Coronary artery (tissue), 2 donors: ENCODE results near the gene TSPAN5.

ENCODE experiments used
- DNase-seq: peaks from one replicate; pipeline ENCODE4 v3.0.0-alpha.2; 2017; ENCODE audit warnings: low spot score
- H3K27ac ChIP-seq, 2 donors: fragments of 200-600 bp; sonication (generic); one replicate each; pipeline ENCODE4 v1.5.1; 2016 to 2019
- H3K4me3 ChIP-seq: fragments of 200-600 bp; sonication (generic); 2 replicates; pipeline ENCODE4 v1.5.1; 2016; ENCODE audit warnings: mild to moderate bottlenecking, moderate library complexity
- TF ChIP-seq, protein P1 (sequence below): fragments of 200-600 bp; sonication (generic); IDR thresholded peaks from one replicate; pipeline ENCODE4 v1.5.1; 2019; ENCODE audit warnings: antibody characterized with exemption

The TSPAN5 gene

DNA sequence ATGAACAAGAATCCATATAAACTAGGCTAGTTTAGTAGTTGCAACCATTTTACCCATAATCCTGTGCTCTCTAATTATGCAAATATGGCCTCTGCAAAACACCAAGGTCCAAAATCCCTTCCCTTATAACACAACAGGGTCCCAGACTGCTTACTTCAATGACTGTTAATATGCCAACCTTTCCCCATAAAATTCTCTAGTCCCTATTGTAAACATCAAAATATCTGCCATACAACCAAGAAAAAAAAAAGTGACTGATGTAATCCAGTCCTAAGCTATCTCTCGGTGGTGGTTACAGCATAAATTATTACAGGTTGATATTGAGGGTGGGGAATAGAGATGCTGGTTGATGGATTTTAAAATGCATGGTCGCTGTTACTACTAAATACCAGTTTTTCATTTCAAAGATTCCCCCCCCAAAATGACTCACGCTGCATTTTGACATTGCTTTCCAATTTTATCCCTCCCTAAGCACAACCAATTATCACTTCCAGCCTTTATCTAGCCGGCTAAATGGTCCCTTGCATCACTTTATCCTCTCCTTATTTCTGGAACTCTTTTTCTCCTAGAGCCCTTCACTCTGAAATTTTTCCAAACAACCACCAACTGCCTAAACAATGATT is 44.8 kb downstream of the TSPAN5 start:
- Histone ChIP-seq H3K27ac (no peak overlapping the region), H3K4me3 (no peak overlapping the region)
- DNase-seq: no peak
- TF ChIP-seq, protein P1, sequence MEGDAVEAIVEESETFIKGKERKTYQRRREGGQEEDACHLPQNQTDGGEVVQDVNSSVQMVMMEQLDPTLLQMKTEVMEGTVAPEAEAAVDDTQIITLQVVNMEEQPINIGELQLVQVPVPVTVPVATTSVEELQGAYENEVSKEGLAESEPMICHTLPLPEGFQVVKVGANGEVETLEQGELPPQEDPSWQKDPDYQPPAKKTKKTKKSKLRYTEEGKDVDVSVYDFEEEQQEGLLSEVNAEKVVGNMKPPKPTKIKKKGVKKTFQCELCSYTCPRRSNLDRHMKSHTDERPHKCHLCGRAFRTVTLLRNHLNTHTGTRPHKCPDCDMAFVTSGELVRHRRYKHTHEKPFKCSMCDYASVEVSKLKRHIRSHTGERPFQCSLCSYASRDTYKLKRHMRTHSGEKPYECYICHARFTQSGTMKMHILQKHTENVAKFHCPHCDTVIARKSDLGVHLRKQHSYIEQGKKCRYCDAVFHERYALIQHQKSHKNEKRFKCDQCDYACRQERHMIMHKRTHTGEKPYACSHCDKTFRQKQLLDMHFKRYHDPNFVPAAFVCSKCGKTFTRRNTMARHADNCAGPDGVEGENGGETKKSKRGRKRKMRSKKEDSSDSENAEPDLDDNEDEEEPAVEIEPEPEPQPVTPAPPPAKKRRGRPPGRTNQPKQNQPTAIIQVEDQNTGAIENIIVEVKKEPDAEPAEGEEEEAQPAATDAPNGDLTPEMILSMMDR: no peak

DNA sequence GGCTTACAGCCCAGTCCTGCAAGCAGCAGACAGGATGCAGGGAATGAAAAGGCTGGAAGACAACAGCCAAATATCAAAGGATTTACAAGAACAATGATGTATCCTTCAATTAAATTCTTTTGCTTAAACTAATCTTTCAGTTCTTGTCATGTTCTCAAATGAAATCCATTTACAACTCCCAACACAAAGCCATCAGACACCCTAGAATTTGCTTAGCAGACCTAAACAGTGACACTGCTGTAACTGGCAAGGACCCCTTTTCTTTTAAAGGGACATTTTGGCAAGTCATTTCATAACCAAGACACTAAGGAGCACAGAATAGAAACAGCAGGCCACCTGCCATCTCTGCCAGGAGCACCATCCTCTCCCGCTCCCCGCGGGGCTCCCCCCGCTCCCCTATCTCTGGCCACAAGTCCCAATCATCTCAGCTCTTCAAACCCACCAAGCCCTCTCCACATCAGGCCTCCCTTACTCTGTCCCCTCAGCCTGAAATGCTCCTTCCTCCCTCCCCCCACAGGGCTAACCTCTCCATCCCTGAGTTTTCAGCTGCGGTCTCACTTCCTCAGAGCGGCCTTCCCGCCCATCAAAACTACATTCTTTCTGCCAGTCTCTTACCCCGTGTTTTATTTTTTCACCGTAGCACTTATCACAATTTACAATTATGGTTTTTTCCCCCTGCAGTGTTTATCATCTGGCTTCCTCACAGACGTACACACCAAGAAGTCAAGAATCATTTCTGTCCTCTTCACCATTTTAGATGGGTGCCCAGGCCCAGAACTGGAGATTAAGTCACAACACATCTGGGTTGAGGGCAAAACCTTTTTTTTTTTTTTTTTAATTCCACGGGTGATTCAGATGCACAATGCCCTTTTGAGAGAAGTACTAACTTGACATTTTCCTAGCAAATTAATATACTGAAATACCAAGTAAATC is 45.8 kb downstream of the TSPAN5 start:
- Histone ChIP-seq H3K27ac (no peak overlapping the region), H3K4me3 (no peak overlapping the region)
- TF ChIP-seq, protein P1: no peak
- DNase-seq: no peak

DNA sequence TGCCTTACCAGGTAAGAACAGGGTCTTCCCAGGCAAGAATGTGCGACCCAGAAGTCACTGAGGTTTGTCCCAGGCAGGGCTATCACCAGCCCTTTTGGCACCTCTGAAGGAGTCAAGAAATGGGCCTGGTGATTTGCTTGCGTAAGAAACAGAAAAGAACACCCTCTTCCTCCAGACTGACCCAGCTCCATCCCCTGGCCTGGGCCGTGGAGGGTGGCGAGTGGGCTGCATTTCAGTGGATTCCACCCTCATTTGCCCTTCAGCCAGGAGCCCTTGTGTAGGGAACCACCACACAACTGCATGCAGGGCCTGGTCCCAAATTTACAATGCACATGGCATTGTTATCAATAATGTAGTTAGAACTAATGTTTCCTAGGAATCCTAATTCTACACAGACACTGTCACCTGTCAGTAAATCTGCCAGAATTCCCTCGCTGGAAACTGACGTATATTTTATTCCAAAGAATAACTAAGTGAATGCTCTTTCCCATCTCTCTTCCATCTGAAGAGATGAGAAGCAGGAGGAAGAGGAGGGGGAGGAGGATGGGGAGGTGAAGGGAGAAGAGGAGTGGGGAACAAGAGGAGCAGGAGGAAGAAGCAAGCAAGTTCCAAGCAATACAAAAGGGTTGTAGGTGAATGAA is 46.6 kb downstream of the TSPAN5 start:
- no peak overlapping the region for H3K27ac ChIP-seq
- DNase-seq: no peak

DNA sequence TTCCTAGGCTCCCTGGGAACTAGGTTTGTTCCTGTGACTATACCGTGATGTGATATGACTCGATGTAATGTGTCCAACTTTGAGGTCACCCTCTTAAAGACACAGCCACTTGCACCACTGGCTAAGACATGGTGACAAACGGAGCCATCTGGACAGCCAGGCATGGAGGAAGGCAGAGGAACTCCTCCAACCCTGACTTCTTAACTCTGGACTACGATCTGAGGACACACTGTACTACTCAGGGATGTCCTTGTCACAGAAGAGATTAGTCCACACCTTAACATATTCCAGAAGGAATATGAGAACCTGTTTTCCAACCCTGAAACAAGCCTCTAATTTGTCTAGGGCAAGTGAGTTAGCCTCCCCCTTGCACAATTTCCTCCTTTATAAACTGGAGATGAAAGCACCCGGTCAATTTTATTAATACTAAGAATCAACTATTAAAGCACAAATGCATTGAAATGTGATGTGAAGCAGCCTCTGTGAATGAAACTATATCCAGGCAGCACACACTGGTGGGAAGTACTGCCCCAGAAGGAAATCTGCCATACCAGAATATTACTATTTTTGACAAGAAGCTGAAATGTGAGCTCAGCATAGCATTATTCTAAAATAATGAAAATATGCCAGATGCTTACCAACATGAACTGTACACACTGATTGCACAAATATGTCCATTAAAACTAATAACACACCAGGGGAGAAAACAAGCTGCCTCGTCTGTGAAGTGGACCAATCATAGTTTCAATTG is 47.3 kb downstream of the TSPAN5 start:
- Histone ChIP-seq H3K27ac (no peak overlapping the region), H3K4me3 (no peak overlapping the region)
- no peak for DNase-seq
- TF ChIP-seq, protein P1: no peak

More for the DNA sequence above, 46.6 kb downstream of the TSPAN5 start:
- H3K4me3 ChIP-seq: no peak overlapping the region
- TF ChIP-seq, protein P1: no peak

DNA sequence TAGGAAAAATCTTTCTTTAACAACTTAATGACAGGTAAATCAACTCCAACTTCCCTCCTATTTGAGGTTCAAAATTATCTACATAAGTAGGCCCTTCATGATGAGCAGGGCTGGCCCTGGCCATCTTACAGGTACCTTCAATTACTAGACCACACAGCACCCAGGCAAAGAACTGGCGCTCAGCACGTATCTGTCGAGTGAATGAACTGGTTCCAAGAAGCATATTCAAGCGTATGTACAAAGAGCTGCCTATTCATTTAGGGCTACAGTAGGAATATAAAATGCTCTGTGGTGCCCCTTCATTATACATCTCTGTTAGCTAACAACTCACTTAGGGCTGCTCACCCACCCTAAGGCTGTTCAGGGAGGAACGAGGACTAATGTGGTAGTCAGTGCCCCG is 48.0 kb downstream of the TSPAN5 start:
- no peak for DNase-seq
- H3K4me3 ChIP-seq: no peak overlapping the region
- TF ChIP-seq, protein P1: no peak
- no peak overlapping the region for H3K27ac ChIP-seq

DNA sequence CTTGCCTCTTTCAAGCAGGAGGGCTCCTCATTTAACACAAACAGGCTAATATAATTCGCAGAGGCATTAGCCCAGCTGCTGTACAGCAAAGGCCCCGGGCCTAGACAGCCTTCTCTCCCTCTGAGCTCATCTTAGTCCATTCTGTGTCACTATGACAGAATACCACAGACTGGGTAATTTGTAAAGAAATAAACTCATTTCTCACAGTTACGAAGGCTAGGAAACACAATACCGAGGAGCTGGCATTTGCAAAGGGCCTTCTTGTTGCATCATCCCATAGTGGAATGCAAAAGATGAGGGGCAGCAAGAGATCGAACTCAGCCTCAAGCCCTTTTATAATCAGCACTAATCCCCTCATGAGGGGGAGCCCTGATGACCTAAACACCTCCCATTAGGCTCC is 48.5 kb downstream of the TSPAN5 start:
- no peak overlapping the region for H3K27ac ChIP-seq

More for the DNA sequence above, 48.5 kb downstream of the TSPAN5 start:
- DNase-seq: no peak
- TF ChIP-seq, protein P1: no peak
- no peak overlapping the region for H3K4me3 ChIP-seq
